ENCODE measurements around the gene CD19.

DNA sequence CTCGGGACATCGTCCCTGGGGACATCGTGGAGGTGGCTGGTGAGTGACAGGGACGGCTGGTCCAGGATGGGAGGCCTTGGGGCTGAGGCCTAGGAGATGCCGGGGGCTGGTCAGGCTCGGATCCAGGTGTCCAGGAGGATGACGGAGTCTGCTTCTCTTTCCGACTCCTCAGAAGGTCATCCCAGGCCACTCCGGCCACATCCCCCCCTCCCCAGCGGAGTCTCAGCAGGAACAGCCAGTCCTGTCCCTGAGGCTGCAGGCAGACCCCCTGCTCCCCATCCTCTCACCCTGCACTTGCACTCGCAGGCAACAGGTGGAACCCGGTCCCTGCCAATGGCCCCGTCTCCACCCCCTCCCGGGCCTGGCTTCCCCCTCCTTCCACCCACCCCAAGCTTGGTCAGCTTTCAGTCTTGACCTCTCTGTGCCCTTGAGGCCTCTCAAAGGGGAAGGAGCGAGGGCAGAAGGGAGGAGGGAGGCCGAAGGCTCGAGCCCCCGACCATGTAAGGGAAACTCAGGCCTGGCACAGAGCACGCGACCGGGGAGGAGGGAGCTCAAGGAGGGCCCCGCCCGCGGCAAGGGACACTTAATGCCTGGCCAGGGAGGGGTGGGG, 49.1 kb upstream of the CD19 start:
- TF ChIP-seq, protein P1, sequence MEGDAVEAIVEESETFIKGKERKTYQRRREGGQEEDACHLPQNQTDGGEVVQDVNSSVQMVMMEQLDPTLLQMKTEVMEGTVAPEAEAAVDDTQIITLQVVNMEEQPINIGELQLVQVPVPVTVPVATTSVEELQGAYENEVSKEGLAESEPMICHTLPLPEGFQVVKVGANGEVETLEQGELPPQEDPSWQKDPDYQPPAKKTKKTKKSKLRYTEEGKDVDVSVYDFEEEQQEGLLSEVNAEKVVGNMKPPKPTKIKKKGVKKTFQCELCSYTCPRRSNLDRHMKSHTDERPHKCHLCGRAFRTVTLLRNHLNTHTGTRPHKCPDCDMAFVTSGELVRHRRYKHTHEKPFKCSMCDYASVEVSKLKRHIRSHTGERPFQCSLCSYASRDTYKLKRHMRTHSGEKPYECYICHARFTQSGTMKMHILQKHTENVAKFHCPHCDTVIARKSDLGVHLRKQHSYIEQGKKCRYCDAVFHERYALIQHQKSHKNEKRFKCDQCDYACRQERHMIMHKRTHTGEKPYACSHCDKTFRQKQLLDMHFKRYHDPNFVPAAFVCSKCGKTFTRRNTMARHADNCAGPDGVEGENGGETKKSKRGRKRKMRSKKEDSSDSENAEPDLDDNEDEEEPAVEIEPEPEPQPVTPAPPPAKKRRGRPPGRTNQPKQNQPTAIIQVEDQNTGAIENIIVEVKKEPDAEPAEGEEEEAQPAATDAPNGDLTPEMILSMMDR (IDR thresholded peaks at IDR 0.05), result no peak
- no peak for TF ChIP-seq POLR2A (IDR thresholded peaks at IDR 0.05)
